Endothelial cell of umbilical vein (primary cell): ENCODE measurements around the gene CECR2. TPM values are rescaled to one million over a fixed set of nuclear protein-coding genes. Genes with fewer than 3 reads are reported as not detected.

Experiments used
- BruUV-seq: library from RNA; stranded (reverse); fragments of 400-500 nt; replicated peaks from 2 replicates; lab custom pipeline; 2021; lab: Mats Ljungman, UMichigan
- CTCF ChIA-PET: fragments of 300-600, 350-600 bp; sonication (Branson Sonifier 250); formaldehyde crosslinking; loops from one replicate; lab custom pipeline; 2021; ENCODE audit warnings: antibody characterized with exemption, inconsistent platforms; lab: Charles Lee
- POLR2A ChIA-PET: fragments of 300-600, 350-600 bp; sonication (Branson Sonifier 250); formaldehyde crosslinking; loops from one replicate; lab custom pipeline; 2021; ENCODE audit warnings: antibody characterized with exemption, inconsistent platforms; lab: Charles Lee
- DNase-seq: peaks from one replicate; pipeline ENCODE4 v3.0.0-alpha.2; 2011; ENCODE audit warnings: low read depth, low spot score
- FAIRE-seq: peaks from 2 replicates; lab custom pipeline; 2011; peaks lifted over from hg19 to GRCh38; lab: Jason Lieb, UNC
- H2AFZ ChIP-seq: 2 replicates; pipeline ENCODE4 v1.6.0; 2012; ENCODE audit warnings: low read depth, low read length, control low read depth, inconsistent platforms
- H3K27ac ChIP-seq: 2 replicates; pipeline ENCODE4 v1.5.1; 2011; ENCODE audit warnings: low read depth, mild to moderate bottlenecking, control low read depth, low read length, moderate library complexity; ENCODE audit not compliant: insufficient read depth
- H3K27me3 ChIP-seq, 2 experiments: 2 replicates each; pipeline versions ENCODE4 v1.6.0 to v1.6.1; 2011; ENCODE audit warnings: low read length in 2 of 2, mixed read lengths in 1 of 2; ENCODE audit not compliant: control insufficient read depth in 2 of 2, insufficient read depth in 2 of 2
- H3K36me3 ChIP-seq, 2 experiments: 2 replicates in 1 of 2; 3 replicates in 1 of 2; pipeline ENCODE4 v1.5.1; 2011; ENCODE audit warnings: low read length in 2 of 2, mild to moderate bottlenecking in 1 of 2, moderate library complexity in 1 of 2; ENCODE audit not compliant: control insufficient read depth in 2 of 2, insufficient read depth in 2 of 2; ENCODE audit errors: extremely low read depth in 1 of 2
- H3K4me1 ChIP-seq: 3 replicates; pipeline ENCODE4 v1.5.1; 2011; ENCODE audit warnings: mild to moderate bottlenecking, low read length; ENCODE audit not compliant: control insufficient read depth, insufficient read depth; ENCODE audit errors: extremely low read depth
- H3K4me2 ChIP-seq: 2 replicates; pipeline ENCODE4 v1.6.1; 2011; ENCODE audit warnings: low read length, control low read depth, mixed read lengths; ENCODE audit not compliant: insufficient read depth
- H3K4me3 ChIP-seq, 3 experiments: fragments of 200-600 bp in 1 of 3; sonication (generic), shearing (Covaris generic) in 1 of 3; replicated peaks in 1 of 3; 2 replicates each; pipeline ENCODE4 v1.5.1; 2011 to 2016; ENCODE audit warnings: control low read depth in 3 of 3, low read length in 3 of 3, mild to moderate bottlenecking in 2 of 3, inconsistent platforms in 1 of 3, low read depth in 1 of 3, moderate library complexity in 1 of 3; ENCODE audit not compliant: insufficient read depth in 1 of 3
- H3K79me2 ChIP-seq: 2 replicates; pipeline ENCODE4 v1.6.0; 2012; ENCODE audit warnings: low read length, inconsistent platforms; ENCODE audit not compliant: control insufficient read depth, insufficient read depth
- H3K9ac ChIP-seq: replicated peaks from 2 replicates; pipeline ENCODE3; 2011; ENCODE audit warnings: low read length, control low read depth; ENCODE audit not compliant: insufficient read depth; ENCODE audit errors: extremely low read depth
- H3K9me1 ChIP-seq: replicated peaks from 3 replicates; pipeline ENCODE4 v1.6.0; 2011; ENCODE audit warnings: mild to moderate bottlenecking, low read length; ENCODE audit not compliant: control insufficient read depth, insufficient read depth; ENCODE audit errors: extremely low read depth
- H3K9me3 ChIP-seq: replicated peaks from 2 replicates; pipeline ENCODE4 v1.5.1; 2012; ENCODE audit warnings: low read length, inconsistent platforms; ENCODE audit not compliant: control insufficient read depth, insufficient read depth
- H4K20me1 ChIP-seq: replicated peaks from 2 replicates; pipeline ENCODE3; 2011; ENCODE audit warnings: mild to moderate bottlenecking, low read length; ENCODE audit not compliant: control insufficient read depth, insufficient read depth; ENCODE audit errors: extremely low read depth
- CTCF ChIP-seq, 2 donors: IDR thresholded peaks; 1 replicate in 1 of 2; 2 replicates in 1 of 2; pipeline ENCODE4 v1.5.1; 2011; ENCODE audit warnings: low read length in 2 of 2, mild to moderate bottlenecking in 2 of 2, moderate library complexity in 2 of 2, control low read depth in 1 of 2, inconsistent platforms in 1 of 2, low read depth in 1 of 2; ENCODE audit not compliant: insufficient read depth in 1 of 2; ENCODE audit errors: extremely low read depth in 1 of 2
- EZH2 ChIP-seq: IDR thresholded peaks from 2 replicates; pipeline ENCODE4 v1.6.1; 2012; ENCODE audit warnings: borderline replicate concordance, low read depth, mild to moderate bottlenecking, moderate library complexity, low read length, inconsistent platforms; ENCODE audit not compliant: severe bottlenecking
- FOS ChIP-seq: IDR thresholded peaks from 2 replicates; pipeline ENCODE4 v1.6.1; 2011; ENCODE audit warnings: mild to moderate bottlenecking, low read length, moderate library complexity, borderline replicate concordance; ENCODE audit not compliant: insufficient read depth
- GATA2 ChIP-seq: IDR thresholded peaks from 2 replicates; pipeline ENCODE4 v1.7.0; 2011; ENCODE audit warnings: low read depth, mild to moderate bottlenecking, moderate library complexity, mixed read lengths, low read length; ENCODE audit not compliant: insufficient read length, insufficient read depth
- MAX ChIP-seq: IDR thresholded peaks from 2 replicates; pipeline ENCODE4 v1.6.1; 2011; ENCODE audit not compliant: insufficient read depth, insufficient read length
- MYC ChIP-seq: IDR thresholded peaks from one replicate; pipeline ENCODE4 v1.6.1; 2011; ENCODE audit warnings: mild to moderate bottlenecking, low read depth, low read length
- POLR2A ChIP-seq: IDR thresholded peaks from 2 replicates; pipeline ENCODE4 v1.6.1; 2012; ENCODE audit warnings: low read depth, mild to moderate bottlenecking, control low read depth, low read length
- POLR2AphosphoS5 ChIP-seq: IDR thresholded peaks from 2 replicates; pipeline ENCODE4 v1.6.1; 2012; ENCODE audit warnings: low read depth, mild to moderate bottlenecking, control low read depth, low read length, moderate library complexity; ENCODE audit not compliant: insufficient read depth
- dilution Hi-C: fragments of 300-500 bp; cut with MboI; formaldehyde crosslinking; loops from one replicate; pipeline ENCODE4 v1.15.0; 2019; ENCODE audit warnings: low sequenced_read_pairs; ENCODE audit not compliant: extremely low pct_ligation_motif_present
- intact Hi-C: fragments of 100-400 bp; cut with micrococcal nuclease; formaldehyde crosslinking; loops from one replicate; pipeline ENCODE4 v1.10.0; 2022
- polyA plus RNA-seq, 4 experiments: library from polyadenylated mRNA; depleted of rRNA in 3 of 4; stranded (reverse) in 3 of 4; unstranded in 1 of 4; fragments of >200 nt; gene quantifications; 2 replicates each; pipeline versions ENCODE4 v1.2.1 to v1.2.3, GENCODE V29; 2011 to 2012; ENCODE audit warnings: missing spikeins in 1 of 4
- total RNA-seq: library from RNA; stranded (reverse); gene quantifications from 2 replicates; pipeline ENCODE4 v1.2.3, GENCODE V29; 2021

CECR2 gene
- total and polyA plus RNA-seq, 2 donors (not counting 3 experiments of a cell fraction or from before 2014, with no cell fraction given) = 0.01 TPM; not detected in 1

- no peak overlapping the region for H3K4me2 ChIP-seq
- H3K27me3 ChIP-seq = no peaks in the 10 kb centered on the region
- H3K4me1 ChIP-seq = no peaks in the 10 kb centered on the region
- no peak overlapping the region for H3K27ac ChIP-seq
- no peaks in the 10 kb centered on the region for H3K9me1 ChIP-seq
- no peak overlapping the region for H3K4me3 ChIP-seq
- TF ChIP-seq GATA2 (no peak), MAX (no peak), MYC (no peak), EZH2 (no peak), POLR2AphosphoS5 (no peak), CTCF (IDR thresholded peaks at IDR 0.05; ENCODE audit: extremely low read depth in 1 of 2, insufficient read depth in 1 of 2, low read depth in 1 of 2, low read length in 2 of 2) (no peak), POLR2A (no peak), FOS (no peak)
- DNase-seq (no peak), FAIRE-seq (no peak)
- BruUV-seq = no TSS peak
- H2AFZ ChIP-seq = no peak overlapping the region
- dilution Hi-C loops (no loop called here), intact Hi-C loops (no loop called here)
- H3K9ac ChIP-seq = no peak overlapping the region
- no peaks in the 10 kb centered on the region for H4K20me1 ChIP-seq
- H3K9me3 ChIP-seq = no peaks in the 10 kb centered on the region
- no peaks in the 10 kb centered on the region for H3K36me3 ChIP-seq
- POLR2A ChIA-PET = no interaction called here
- H3K79me2 ChIP-seq = no peaks in the 10 kb centered on the region
- CTCF ChIA-PET = no interaction called here
These were observed 207.2 kb downstream of the CECR2 start for GRCh38 chr22:17576470-17576869.
